Liver (tissue), 3 donors: ENCODE measurements around the gene DRAM1.

Source experiments
- CTCF ChIP-seq: fragments of 150-350 bp; IDR thresholded peaks from 2 replicates; pipeline ENCODE4 v1.5.1; 2017; ENCODE audit warnings: improper control_type of control experiment, low read depth, low read length; ENCODE audit not compliant: missing input control
- SP1 ChIP-seq: IDR thresholded peaks from 2 replicates; pipeline ENCODE4 v1.6.1; 2018; ENCODE audit warnings: antibody characterized with exemption, mild to moderate bottlenecking
- YY1 ChIP-seq: IDR thresholded peaks from 2 replicates; pipeline ENCODE4 v1.6.1; 2016; ENCODE audit warnings: antibody characterized with exemption, mild to moderate bottlenecking
- donor health status: healthy.
- donor health status: healthy.

GRCh38 chr12:101875162-101875561 is 2.2 kb upstream of the DRAM1 start:
- TF ChIP-seq CTCF (no peak), SP1 (no peak), YY1 (no peak)
